SK-N-SH treated with all-trans-retinoic acid at 6 μM for 48 hours (cell line): ENCODE data around the gene FASLG.

ENCODE experiments used
- ATAC-seq: fragments of 200-7000 bp; cut with Tn5 transposase; 3 replicates; pipeline ENCODE4 v1.9.1; 2020; ENCODE audit warnings: mild to moderate bottlenecking, moderate library complexity
- ARNTL ChIP-seq: fragments of 450-650 bp; formaldehyde crosslinking; IDR thresholded peaks from 2 replicates; pipeline ENCODE4 v1.5.0; 2020; ENCODE audit warnings: low read depth, mild to moderate bottlenecking, moderate library complexity, borderline replicate concordance
- BACH2 ChIP-seq: fragments of 250-450 bp; sonication (Bioruptor Pico); IDR thresholded peaks from 2 replicates; pipeline ENCODE4 v1.9.0; 2021; ENCODE audit warnings: mild to moderate bottlenecking, borderline replicate concordance
- CREB5 ChIP-seq: fragments of 250-450 bp; sonication (Bioruptor Pico); IDR thresholded peaks from 2 replicates; pipeline ENCODE4 v1.5.1; 2020; ENCODE audit warnings: low read depth, mild to moderate bottlenecking, moderate library complexity
- CSDC2 ChIP-seq: fragments of 250-450 bp; sonication (Bioruptor Pico); IDR thresholded peaks from 2 replicates; pipeline ENCODE4 v1.5.0; 2020; ENCODE audit warnings: mild to moderate bottlenecking, moderate library complexity
- CSRNP3 ChIP-seq: fragments of 250-450 bp; sonication (Bioruptor Pico); IDR thresholded peaks from 2 replicates; pipeline ENCODE4 v1.5.1; 2021; ENCODE audit warnings: mild to moderate bottlenecking, moderate library complexity
- ESRRG ChIP-seq: fragments of 250-450 bp; sonication (Bioruptor Pico); IDR thresholded peaks from 2 replicates; pipeline ENCODE4 v1.6.1; 2021; ENCODE audit warnings: mild to moderate bottlenecking
- GLIS3 ChIP-seq: fragments of 250-450 bp; sonication (Bioruptor Pico); IDR thresholded peaks from 2 replicates; pipeline ENCODE4 v1.5.0; 2020; ENCODE audit warnings: mild to moderate bottlenecking, moderate library complexity
- ISL1 ChIP-seq: fragments of 250-450 bp; sonication (Bioruptor Pico); IDR thresholded peaks from 2 replicates; pipeline ENCODE4 v2.1.2; 2022; ENCODE audit warnings: mild to moderate bottlenecking, moderate library complexity
- OSR1 ChIP-seq: fragments of 250-450 bp; sonication (Bioruptor Pico); IDR thresholded peaks from 2 replicates; pipeline ENCODE4 v1.8.0; 2022; ENCODE audit warnings: moderate library complexity, mild to moderate bottlenecking, inconsistent platforms
- PATZ1 ChIP-seq: fragments of 250-450 bp; sonication (Bioruptor Pico); IDR thresholded peaks from 2 replicates; pipeline ENCODE4 v1.8.0; 2020; ENCODE audit warnings: mild to moderate bottlenecking, moderate library complexity, borderline replicate concordance
- POU6F1 ChIP-seq: fragments of 250-450 bp; sonication (Bioruptor Pico); IDR thresholded peaks from 2 replicates; pipeline ENCODE4 v1.8.0; 2021; ENCODE audit warnings: low read depth, mild to moderate bottlenecking, moderate library complexity, borderline replicate concordance
- RARB ChIP-seq: fragments of 250-450 bp; sonication (Bioruptor Pico); IDR thresholded peaks from 2 replicates; pipeline ENCODE4 v1.8.0; 2021; ENCODE audit warnings: mild to moderate bottlenecking, moderate library complexity
- SNAI2 ChIP-seq: fragments of 250-450 bp; sonication (Bioruptor Pico); IDR thresholded peaks from 2 replicates; pipeline ENCODE4 v1.5.0; 2020; ENCODE audit warnings: mild to moderate bottlenecking, moderate library complexity
- TCF4 ChIP-seq: fragments of 250-450 bp; sonication (Bioruptor Pico); IDR thresholded peaks from 2 replicates; pipeline ENCODE4 v1.8.0; 2021; ENCODE audit warnings: mild to moderate bottlenecking, moderate library complexity, borderline replicate concordance
- TOX ChIP-seq: fragments of 250-450 bp; sonication (Bioruptor Pico); IDR thresholded peaks from 2 replicates; pipeline ENCODE4 v1.8.0; 2021; ENCODE audit warnings: mild to moderate bottlenecking, moderate library complexity, borderline replicate concordance
- TSHZ2 ChIP-seq: fragments of 250-450 bp; sonication (Bioruptor Pico); IDR thresholded peaks from 2 replicates; pipeline ENCODE4 v1.5.0; 2020; ENCODE audit warnings: mild to moderate bottlenecking, moderate library complexity
- ZC3H10 ChIP-seq: fragments of 250-450 bp; sonication (Bioruptor Pico); IDR thresholded peaks from 2 replicates; pipeline ENCODE4 v1.5.1; 2021; ENCODE audit warnings: mild to moderate bottlenecking, moderate library complexity
- ZFP3 ChIP-seq: fragments of 250-450 bp; sonication (Bioruptor Pico); IDR thresholded peaks from 2 replicates; pipeline ENCODE4 v1.5.0; 2020; ENCODE audit warnings: mild to moderate bottlenecking, moderate library complexity
- ZFP30 ChIP-seq: fragments of 450-650 bp; formaldehyde crosslinking; IDR thresholded peaks from 2 replicates; pipeline ENCODE4 v1.5.0; 2022; ENCODE audit warnings: mild to moderate bottlenecking, moderate library complexity
- ZNF565 ChIP-seq: fragments of 450-650 bp; formaldehyde crosslinking; conservative IDR thresholded peaks from 2 replicates; pipeline ENCODE4 v1.5.0; 2020; ENCODE audit warnings: low read depth, mild to moderate bottlenecking, moderate library complexity

FASLG gene

GRCh38 chr1:172679000-172679772 is 20.3 kb downstream of the FASLG start:
- ATAC-seq = no peak
- no peak for TF ChIP-seq ZFP3
- no peak for TF ChIP-seq GLIS3 (CRISPR knock-in tag)
- no peak for TF ChIP-seq TCF4 (CRISPR knock-in tag)
- no peak for TF ChIP-seq CSDC2 (CRISPR knock-in tag)
- no peak for TF ChIP-seq SNAI2 (CRISPR knock-in tag)
- TF ChIP-seq TSHZ2 (CRISPR knock-in tag) = no peak

- TF ChIP-seq ISL1 = no peak
- no peak for TF ChIP-seq PATZ1 (CRISPR knock-in tag)
- TF ChIP-seq ZC3H10 (CRISPR knock-in tag) = no peak
- TF ChIP-seq TCF4 (CRISPR knock-in tag) = no peak
- TF ChIP-seq ZNF565 (CRISPR knock-in tag) = no peak
- TF ChIP-seq ZFP30 (CRISPR knock-in tag) = no peak
- TF ChIP-seq RARB (CRISPR knock-in tag) = no peak
- no peak for TF ChIP-seq GLIS3 (CRISPR knock-in tag)
- no peak for TF ChIP-seq SNAI2 (CRISPR knock-in tag)
- no peak for TF ChIP-seq TOX (CRISPR knock-in tag)
- TF ChIP-seq ESRRG = no peak
- TF ChIP-seq ARNTL = no peak
- TF ChIP-seq POU6F1 (CRISPR knock-in tag) = no peak
- TF ChIP-seq CREB5 = no peak
- no peak for TF ChIP-seq TSHZ2 (CRISPR knock-in tag)
- TF ChIP-seq BACH2 (CRISPR knock-in tag) = no peak
- TF ChIP-seq CSRNP3 (CRISPR knock-in tag) = no peak
- TF ChIP-seq OSR1 (CRISPR knock-in tag) = no peak
- TF ChIP-seq CSDC2 (CRISPR knock-in tag) = no peak
- ATAC-seq = no peak
Measured at GRCh38 chr1:172680244-172680643, 21.3 kb downstream of the FASLG start.
